Measurements from ENCODE around the gene DIAPH1.

Gene DIAPH1

DNA sequence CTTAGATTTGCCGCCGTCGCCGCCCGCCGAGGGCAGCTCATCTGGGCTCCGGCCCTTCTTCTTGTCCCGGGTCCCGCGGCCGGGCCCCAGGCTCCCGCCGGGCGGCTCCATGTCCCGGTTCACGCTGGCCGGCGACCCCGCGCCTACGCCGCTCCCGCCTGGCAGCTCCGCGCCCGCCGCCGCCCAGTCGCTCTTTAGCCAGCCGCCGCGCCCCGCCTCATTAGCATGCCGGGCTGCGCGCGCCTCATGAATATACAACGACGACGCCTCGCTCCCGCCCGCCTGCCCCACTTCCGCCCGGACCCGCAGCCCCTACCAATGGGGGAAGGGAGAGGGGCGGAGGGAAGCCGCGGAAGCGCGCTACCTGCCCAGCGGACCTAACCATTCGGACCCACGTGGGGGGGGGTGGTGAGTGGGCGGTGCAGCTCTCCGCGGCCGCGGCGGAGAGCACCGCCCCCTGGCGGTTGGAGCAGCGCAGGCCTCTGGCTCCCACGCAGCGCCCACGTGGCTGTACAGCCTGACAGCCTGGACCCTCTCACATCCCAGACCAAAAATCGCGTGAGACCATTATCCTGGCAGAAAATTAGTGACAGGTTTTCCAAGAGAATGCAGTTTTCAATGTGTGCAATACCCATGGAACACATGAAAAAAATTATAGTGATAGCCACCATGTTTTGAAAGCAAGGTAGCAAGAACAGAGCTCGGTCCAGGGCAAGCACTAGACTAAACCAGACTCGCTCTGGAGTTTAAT is at the start of gene DIAPH1 (continued):
- TF ChIP-seq, protein P1, sequence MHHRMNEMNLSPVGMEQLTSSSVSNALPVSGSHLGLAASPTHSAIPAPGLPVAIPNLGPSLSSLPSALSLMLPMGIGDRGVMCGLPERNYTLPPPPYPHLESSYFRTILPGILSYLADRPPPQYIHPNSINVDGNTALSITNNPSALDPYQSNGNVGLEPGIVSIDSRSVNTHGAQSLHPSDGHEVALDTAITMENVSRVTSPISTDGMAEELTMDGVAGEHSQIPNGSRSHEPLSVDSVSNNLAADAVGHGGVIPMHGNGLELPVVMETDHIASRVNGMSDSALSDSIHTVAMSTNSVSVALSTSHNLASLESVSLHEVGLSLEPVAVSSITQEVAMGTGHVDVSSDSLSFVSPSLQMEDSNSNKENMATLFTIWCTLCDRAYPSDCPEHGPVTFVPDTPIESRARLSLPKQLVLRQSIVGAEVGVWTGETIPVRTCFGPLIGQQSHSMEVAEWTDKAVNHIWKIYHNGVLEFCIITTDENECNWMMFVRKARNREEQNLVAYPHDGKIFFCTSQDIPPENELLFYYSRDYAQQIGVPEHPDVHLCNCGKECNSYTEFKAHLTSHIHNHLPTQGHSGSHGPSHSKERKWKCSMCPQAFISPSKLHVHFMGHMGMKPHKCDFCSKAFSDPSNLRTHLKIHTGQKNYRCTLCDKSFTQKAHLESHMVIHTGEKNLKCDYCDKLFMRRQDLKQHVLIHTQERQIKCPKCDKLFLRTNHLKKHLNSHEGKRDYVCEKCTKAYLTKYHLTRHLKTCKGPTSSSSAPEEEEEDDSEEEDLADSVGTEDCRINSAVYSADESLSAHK (tag by site-specific recombination; IDR thresholded peaks at IDR 0.05), result 0 out of 2 replicates have a peak, but pooled peaks have one; percentile 46
- TF ChIP-seq ZNF394 (tag by site-specific recombination; IDR thresholded peaks at IDR 0.05; ENCODE audit: borderline replicate concordance), result peak; percentile 78
- peak; percentile 81 for TF ChIP-seq ZFP69B (tag by site-specific recombination; IDR thresholded peaks at IDR 0.05)
- peak; percentile 97 for TF ChIP-seq ZEB2 (tag by site-specific recombination; IDR thresholded peaks at IDR 0.05)
- peak; percentile 37; the same call in 1 of the 2 replicates for TF ChIP-seq ZBTB21 (tag by site-specific recombination; IDR thresholded peaks at IDR 0.05)
- TF ChIP-seq ZNF660 (tag by site-specific recombination; IDR thresholded peaks at IDR 0.05), result peak; percentile 92
- TF ChIP-seq, protein P2, sequence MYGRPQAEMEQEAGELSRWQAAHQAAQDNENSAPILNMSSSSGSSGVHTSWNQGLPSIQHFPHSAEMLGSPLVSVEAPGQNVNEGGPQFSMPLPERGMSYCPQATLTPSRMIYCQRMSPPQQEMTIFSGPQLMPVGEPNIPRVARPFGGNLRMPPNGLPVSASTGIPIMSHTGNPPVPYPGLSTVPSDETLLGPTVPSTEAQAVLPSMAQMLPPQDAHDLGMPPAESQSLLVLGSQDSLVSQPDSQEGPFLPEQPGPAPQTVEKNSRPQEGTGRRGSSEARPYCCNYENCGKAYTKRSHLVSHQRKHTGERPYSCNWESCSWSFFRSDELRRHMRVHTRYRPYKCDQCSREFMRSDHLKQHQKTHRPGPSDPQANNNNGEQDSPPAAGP (tag by site-specific recombination; IDR thresholded peaks at IDR 0.05), result peak; percentile 96
- no peak for TF ChIP-seq ZIC2 (tag by site-specific recombination; IDR thresholded peaks at IDR 0.05)
- peak; percentile 96 for TF ChIP-seq SP3 (tag by site-specific recombination; IDR thresholded peaks at IDR 0.05)
- TF ChIP-seq, protein P3, sequence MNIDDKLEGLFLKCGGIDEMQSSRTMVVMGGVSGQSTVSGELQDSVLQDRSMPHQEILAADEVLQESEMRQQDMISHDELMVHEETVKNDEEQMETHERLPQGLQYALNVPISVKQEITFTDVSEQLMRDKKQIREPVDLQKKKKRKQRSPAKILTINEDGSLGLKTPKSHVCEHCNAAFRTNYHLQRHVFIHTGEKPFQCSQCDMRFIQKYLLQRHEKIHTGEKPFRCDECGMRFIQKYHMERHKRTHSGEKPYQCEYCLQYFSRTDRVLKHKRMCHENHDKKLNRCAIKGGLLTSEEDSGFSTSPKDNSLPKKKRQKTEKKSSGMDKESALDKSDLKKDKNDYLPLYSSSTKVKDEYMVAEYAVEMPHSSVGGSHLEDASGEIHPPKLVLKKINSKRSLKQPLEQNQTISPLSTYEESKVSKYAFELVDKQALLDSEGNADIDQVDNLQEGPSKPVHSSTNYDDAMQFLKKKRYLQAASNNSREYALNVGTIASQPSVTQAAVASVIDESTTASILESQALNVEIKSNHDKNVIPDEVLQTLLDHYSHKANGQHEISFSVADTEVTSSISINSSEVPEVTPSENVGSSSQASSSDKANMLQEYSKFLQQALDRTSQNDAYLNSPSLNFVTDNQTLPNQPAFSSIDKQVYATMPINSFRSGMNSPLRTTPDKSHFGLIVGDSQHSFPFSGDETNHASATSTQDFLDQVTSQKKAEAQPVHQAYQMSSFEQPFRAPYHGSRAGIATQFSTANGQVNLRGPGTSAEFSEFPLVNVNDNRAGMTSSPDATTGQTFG (tag by site-specific recombination; IDR thresholded peaks at IDR 0.05; ENCODE audit: borderline replicate concordance), result no peak; the same call in 1 of the 2 replicates
- no peak for TF ChIP-seq MZF1 (tag by site-specific recombination; IDR thresholded peaks at IDR 0.05; ENCODE audit: borderline replicate concordance)
- peak; percentile 80 for TF ChIP-seq KLF10 (tag by site-specific recombination; IDR thresholded peaks at IDR 0.05)
- peak; percentile 57 for TF ChIP-seq WT1 (tag by site-specific recombination; IDR thresholded peaks at IDR 0.05)
- TF ChIP-seq FEZF1 (tag by site-specific recombination; IDR thresholded peaks at IDR 0.05), result 0 out of 2 replicates have a peak, but pooled peaks have one; percentile 18
- TF ChIP-seq ZNF501 (tag by site-specific recombination; IDR thresholded peaks at IDR 0.05), result peak; percentile 85; the same call in 1 of the 2 replicates
- TF ChIP-seq ZNF10 (tag by site-specific recombination; IDR thresholded peaks at IDR 0.05), result 0 out of 2 replicates have a peak, but pooled peaks have one; percentile 45
- TF ChIP-seq ZNF585B (tag by site-specific recombination; IDR thresholded peaks at IDR 0.05), result no peak

DNA sequence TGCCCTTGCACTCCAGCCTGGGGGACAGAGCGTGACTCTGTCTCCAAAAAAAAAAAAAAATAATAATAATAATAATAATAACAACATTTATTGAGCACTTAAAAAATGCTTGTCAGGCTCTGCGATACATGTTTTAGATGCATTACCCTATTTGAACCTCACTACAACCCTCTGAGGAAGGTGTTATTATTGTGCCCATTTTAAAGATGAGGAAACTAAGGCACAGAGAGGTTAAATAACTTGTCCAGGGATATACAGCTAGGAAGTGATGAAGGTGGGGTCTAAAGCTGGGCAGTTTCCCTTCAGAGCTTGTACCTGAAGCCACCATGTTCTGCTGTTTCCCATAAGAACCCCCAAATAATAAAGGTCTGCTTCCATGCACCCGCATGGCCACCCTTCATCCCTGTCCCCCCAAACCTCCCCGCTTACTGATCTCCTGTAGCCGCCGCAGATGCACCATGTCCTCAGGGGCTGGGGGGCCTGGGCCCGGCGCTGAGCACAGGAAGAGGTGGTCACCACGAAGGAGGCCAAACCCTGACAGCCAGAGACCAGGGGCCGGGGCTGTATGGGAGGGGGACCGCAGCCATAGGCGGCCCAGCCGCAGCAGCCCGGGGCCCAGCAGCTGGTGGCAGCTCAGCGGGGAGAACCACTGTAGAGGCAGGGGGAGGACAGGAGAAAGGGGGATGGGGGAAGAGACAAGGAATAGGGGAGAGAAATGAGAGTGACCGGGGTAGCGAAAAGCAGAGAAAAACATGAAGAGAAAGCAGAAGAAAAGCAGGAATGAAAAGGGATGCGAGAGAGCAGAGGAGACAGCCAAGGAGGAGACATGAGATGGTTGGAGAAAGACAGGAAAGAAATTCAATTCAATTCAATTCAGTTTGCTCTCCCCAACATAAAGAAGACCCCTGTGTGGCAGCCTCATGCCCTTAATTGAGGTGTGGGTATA is 47.5 kb upstream of the DIAPH1 start:
- no peaks in the 10 kb centered on the region for H3K36me3 ChIP-seq (ENCODE audit: control insufficient read depth in 2 of 2, insufficient read depth in 1 of 2, low read length in 2 of 2)
- no peak overlapping the region for H3K27ac ChIP-seq (ENCODE audit: extremely low read depth, low read depth, low read length)
- ChIA-PET POLR2A (no interaction called here), CTCF (interaction anchor here (0.6 to 3.7 kb wide), 11 partner anchors 10 to 486 kb away, joined by 3 to 19 read pairs (median 6); partner anchors contain the start of gene RNF14)
- no peaks in the 10 kb centered on the region for H3K9me3 ChIP-seq (ENCODE audit: control insufficient read depth, insufficient read depth, low read depth, low read length)
- H3K4me1 ChIP-seq (ENCODE audit: control insufficient read depth, insufficient read depth, low read length), result no peaks in the 10 kb centered on the region
- H3K4me3 ChIP-seq (ENCODE audit: low read depth, low read length), result no peak overlapping the region
- TF ChIP-seq ZNF132 (tag by site-specific recombination; IDR thresholded peaks at IDR 0.05; ENCODE audit: borderline replicate concordance) (no peak), ZNF266 (tag by site-specific recombination; IDR thresholded peaks at IDR 0.05; ENCODE audit: low read depth) (no peak), PRDM1 (tag by site-specific recombination; IDR thresholded peaks at IDR 0.05) (peak; percentile 97), ZNF560 (tag by site-specific recombination; IDR thresholded peaks at IDR 0.05; ENCODE audit: borderline replicate concordance) (no peak), BCL11B (tag by site-specific recombination; IDR thresholded peaks at IDR 0.05; ENCODE audit: low read depth) (no peak), ZNF670 (tag by site-specific recombination; IDR thresholded peaks at IDR 0.05; ENCODE audit: low read depth) (no peak), ZNF341 (tag by site-specific recombination; IDR thresholded peaks at IDR 0.05; ENCODE audit: low read depth) (no peak)
- TF ChIP-seq, protein P4, sequence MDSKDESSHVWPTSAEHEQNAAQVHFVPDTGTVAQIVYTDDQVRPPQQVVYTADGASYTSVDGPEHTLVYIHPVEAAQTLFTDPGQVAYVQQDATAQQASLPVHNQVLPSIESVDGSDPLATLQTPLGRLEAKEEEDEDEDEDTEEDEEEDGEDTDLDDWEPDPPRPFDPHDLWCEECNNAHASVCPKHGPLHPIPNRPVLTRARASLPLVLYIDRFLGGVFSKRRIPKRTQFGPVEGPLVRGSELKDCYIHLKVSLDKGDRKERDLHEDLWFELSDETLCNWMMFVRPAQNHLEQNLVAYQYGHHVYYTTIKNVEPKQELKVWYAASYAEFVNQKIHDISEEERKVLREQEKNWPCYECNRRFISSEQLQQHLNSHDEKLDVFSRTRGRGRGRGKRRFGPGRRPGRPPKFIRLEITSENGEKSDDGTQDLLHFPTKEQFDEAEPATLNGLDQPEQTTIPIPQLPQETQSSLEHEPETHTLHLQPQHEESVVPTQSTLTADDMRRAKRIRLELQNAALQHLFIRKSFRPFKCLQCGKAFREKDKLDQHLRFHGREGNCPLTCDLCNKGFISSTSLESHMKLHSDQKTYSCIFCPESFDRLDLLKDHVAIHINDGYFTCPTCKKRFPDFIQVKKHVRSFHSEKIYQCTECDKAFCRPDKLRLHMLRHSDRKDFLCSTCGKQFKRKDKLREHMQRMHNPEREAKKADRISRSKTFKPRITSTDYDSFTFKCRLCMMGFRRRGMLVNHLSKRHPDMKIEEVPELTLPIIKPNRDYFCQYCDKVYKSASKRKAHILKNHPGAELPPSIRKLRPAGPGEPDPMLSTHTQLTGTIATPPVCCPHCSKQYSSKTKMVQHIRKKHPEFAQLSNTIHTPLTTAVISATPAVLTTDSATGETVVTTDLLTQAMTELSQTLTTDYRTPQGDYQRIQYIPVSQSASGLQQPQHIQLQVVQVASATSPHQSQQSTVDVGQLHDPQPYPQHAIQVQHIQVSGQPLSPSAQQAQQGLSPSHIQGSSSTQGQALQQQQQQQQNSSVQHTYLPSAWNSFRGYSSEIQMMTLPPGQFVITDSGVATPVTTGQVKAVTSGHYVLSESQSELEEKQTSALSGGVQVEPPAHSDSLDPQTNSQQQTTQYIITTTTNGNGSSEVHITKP (tag by site-specific recombination; IDR thresholded peaks at IDR 0.05), result peak; percentile 30; the same call in 1 of the 2 replicates
